ENCODE results near the gene DCDC2C. TPM values are rescaled to one million over a fixed set of nuclear protein-coding genes. Genes with fewer than 3 reads are reported as not detected.

Gene DCDC2C
- total and polyA plus RNA-seq, 2 experiments from 2014 or later = 0.45 TPM; not detected in 1

GRCh38 chr2:3758906-3759305, 55.5 kb downstream of the DCDC2C start (continued):
- TF ChIP-seq REST (IDR thresholded peaks at IDR 0.05; ENCODE audit: unreplicated experiment) = no peak

DNA sequence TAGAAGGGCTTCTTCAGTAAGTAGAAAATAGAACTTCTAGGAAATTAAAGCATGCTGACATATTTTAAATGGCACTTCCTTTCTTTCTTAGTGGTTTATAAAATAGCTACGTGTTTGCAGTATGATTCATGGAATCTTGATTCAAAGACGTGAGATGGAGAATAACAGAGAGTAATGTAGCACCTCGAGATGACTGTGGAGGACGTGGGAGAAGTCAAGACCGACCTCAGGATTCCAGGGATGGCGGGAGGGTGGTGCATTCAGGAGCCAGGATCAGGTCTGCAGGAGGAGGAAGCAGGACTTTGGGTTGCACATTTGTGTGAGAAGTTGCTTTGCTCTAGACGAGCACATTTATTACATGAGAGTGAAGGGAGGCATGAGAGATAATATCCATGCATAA, 56.0 kb downstream of the DCDC2C start:
- H2AFZ ChIP-seq = no peak overlapping the region
- ATAC-seq (no peak), DNase-seq (ENCODE audit: low spot score) (no peak)
- Mint-ChIP-seq H3K27me3 (ENCODE audit: insufficient read depth, low read depth, poor library complexity) (peaks cover 3% of the 10 kb centered on the region), H3K4me1 (peaks cover 5% of the 10 kb centered on the region; the same call in 2 of the 3 replicates), H3K36me3 (ENCODE audit: low read depth) (no peaks in the 10 kb centered on the region; the same call in 1 of the 3 replicates), H3K4me3 (no peak overlapping the region), H3K9me3 (peaks cover 85% of the 10 kb centered on the region), H3K27ac (no peak overlapping the region)
- H3F3A ChIP-seq (replicated peaks; ENCODE audit: low read depth) = peaks cover 15% of the 10 kb centered on the region
- H4K20me1 ChIP-seq (replicated peaks; ENCODE audit: insufficient read depth) = no peaks in the 10 kb centered on the region
- H3K4me2 ChIP-seq = no peak overlapping the region
- H3K27ac ChIP-seq (ENCODE audit: low read depth) = no peak overlapping the region
- no peak overlapping the region for H3K4me3 ChIP-seq
- no peaks in the 10 kb centered on the region for H3K79me2 ChIP-seq (replicated peaks; ENCODE audit: insufficient read depth)
- H3K9me2 ChIP-seq (ENCODE audit: insufficient read depth) = peaks cover 7% of the 10 kb centered on the region; the same call in 1 of the 2 replicates
- H3K27me3 ChIP-seq (ENCODE audit: insufficient read depth) = no peaks in the 10 kb centered on the region
- peaks cover 3% of the 10 kb centered on the region; the same call in 1 of the 2 replicates for H3K4me1 ChIP-seq (ENCODE audit: insufficient read depth)
- no peaks in the 10 kb centered on the region for H3K36me3 ChIP-seq (ENCODE audit: insufficient read depth)
- no peak for TF ChIP-seq JUNB (IDR thresholded peaks at IDR 0.05; ENCODE audit: unreplicated experiment)
- TF ChIP-seq EZH2 (IDR thresholded peaks at IDR 0.05; ENCODE audit: low read depth, unreplicated experiment) = no peak
- no peak for TF ChIP-seq REST (IDR thresholded peaks at IDR 0.05; ENCODE audit: unreplicated experiment)
- TF ChIP-seq ZNF114 (CRISPR knock-in tag; IDR thresholded peaks at IDR 0.05) = no peak
- TF ChIP-seq NANOG (IDR thresholded peaks at IDR 0.05; ENCODE audit: borderline replicate concordance) = no peak
- no peak for TF ChIP-seq POLR2AphosphoS5 (IDR thresholded peaks at IDR 0.05; ENCODE audit: low read depth)
- TF ChIP-seq, protein P1, sequence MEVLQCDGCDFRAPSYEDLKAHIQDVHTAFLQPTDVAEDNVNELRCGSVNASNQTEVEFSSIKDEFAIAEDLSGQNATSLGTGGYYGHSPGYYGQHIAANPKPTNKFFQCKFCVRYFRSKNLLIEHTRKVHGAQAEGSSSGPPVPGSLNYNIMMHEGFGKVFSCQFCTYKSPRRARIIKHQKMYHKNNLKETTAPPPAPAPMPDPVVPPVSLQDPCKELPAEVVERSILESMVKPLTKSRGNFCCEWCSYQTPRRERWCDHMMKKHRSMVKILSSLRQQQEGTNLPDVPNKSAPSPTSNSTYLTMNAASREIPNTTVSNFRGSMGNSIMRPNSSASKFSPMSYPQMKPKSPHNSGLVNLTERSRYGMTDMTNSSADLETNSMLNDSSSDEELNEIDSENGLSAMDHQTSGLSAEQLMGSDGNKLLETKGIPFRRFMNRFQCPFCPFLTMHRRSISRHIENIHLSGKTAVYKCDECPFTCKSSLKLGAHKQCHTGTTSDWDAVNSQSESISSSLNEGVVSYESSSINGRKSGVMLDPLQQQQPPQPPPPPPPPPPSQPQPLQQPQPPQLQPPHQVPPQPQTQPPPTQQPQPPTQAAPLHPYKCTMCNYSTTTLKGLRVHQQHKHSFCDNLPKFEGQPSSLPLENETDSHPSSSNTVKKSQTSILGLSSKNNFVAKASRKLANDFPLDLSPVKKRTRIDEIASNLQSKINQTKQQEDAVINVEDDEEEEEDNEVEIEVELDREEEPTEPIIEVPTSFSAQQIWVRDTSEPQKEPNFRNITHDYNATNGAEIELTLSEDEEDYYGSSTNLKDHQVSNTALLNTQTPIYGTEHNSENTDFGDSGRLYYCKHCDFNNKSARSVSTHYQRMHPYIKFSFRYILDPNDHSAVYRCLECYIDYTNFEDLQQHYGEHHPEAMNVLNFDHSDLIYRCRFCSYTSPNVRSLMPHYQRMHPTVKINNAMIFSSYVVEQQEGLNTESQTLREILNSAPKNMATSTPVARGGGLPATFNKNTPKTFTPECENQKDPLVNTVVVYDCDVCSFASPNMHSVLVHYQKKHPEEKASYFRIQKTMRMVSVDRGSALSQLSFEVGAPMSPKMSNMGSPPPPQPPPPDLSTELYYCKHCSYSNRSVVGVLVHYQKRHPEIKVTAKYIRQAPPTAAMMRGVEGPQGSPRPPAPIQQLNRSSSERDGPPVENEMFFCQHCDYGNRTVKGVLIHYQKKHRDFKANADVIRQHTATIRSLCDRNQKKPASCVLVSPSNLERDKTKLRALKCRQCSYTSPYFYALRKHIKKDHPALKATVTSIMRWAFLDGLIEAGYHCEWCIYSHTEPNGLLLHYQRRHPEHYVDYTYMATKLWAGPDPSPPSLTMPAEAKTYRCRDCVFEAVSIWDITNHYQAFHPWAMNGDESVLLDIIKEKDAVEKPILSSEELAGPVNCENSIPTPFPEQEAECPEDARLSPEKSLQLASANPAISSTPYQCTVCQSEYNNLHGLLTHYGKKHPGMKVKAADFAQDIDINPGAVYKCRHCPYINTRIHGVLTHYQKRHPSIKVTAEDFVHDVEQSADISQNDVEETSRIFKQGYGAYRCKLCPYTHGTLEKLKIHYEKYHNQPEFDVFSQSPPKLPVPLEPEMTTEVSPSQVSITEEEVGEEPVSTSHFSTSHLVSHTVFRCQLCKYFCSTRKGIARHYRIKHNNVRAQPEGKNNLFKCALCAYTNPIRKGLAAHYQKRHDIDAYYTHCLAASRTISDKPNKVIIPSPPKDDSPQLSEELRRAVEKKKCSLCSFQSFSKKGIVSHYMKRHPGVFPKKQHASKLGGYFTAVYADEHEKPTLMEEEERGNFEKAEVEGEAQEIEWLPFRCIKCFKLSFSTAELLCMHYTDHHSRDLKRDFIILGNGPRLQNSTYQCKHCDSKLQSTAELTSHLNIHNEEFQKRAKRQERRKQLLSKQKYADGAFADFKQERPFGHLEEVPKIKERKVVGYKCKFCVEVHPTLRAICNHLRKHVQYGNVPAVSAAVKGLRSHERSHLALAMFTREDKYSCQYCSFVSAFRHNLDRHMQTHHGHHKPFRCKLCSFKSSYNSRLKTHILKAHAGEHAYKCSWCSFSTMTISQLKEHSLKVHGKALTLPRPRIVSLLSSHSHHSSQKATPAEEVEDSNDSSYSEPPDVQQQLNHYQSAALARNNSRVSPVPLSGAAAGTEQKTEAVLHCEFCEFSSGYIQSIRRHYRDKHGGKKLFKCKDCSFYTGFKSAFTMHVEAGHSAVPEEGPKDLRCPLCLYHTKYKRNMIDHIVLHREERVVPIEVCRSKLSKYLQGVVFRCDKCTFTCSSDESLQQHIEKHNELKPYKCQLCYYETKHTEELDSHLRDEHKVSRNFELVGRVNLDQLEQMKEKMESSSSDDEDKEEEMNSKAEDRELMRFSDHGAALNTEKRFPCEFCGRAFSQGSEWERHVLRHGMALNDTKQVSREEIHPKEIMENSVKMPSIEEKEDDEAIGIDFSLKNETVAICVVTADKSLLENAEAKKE (CRISPR knock-in tag; IDR thresholded peaks at IDR 0.05) = no peak
- TF ChIP-seq, protein P2, sequence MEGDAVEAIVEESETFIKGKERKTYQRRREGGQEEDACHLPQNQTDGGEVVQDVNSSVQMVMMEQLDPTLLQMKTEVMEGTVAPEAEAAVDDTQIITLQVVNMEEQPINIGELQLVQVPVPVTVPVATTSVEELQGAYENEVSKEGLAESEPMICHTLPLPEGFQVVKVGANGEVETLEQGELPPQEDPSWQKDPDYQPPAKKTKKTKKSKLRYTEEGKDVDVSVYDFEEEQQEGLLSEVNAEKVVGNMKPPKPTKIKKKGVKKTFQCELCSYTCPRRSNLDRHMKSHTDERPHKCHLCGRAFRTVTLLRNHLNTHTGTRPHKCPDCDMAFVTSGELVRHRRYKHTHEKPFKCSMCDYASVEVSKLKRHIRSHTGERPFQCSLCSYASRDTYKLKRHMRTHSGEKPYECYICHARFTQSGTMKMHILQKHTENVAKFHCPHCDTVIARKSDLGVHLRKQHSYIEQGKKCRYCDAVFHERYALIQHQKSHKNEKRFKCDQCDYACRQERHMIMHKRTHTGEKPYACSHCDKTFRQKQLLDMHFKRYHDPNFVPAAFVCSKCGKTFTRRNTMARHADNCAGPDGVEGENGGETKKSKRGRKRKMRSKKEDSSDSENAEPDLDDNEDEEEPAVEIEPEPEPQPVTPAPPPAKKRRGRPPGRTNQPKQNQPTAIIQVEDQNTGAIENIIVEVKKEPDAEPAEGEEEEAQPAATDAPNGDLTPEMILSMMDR (conservative IDR thresholded peaks at IDR 0.05; ENCODE audit: low read depth in 2 of 2) = no peak
- TF ChIP-seq STAT1 (IDR thresholded peaks at IDR 0.05; ENCODE audit: unreplicated experiment) = no peak
- TF ChIP-seq ZNF331 (CRISPR knock-in tag; IDR thresholded peaks at IDR 0.05; ENCODE audit: low read depth) = no peak

Measured in GM23338 (cell line).